WI38 (cell line): ENCODE data around the gene PXDN.
A peak's percentile ranks its signal among the peaks of the same experiment; 100 is the strongest.
"Not testable (repeated sequence)": the region's sequence is repeated elsewhere in the genome, so short reads cannot be mapped to it uniquely, and the experiment has no call there.

Source experiments
- H3K4me3 ChIP-seq: 2 replicates; pipeline ENCODE4 v1.5.1; 2011; ENCODE audit warnings: low read depth, mild to moderate bottlenecking, control low read depth, low read length
- TF ChIP-seq, protein P1 (sequence below): IDR thresholded peaks from 2 replicates; pipeline ENCODE4 v1.5.1; 2012; ENCODE audit warnings: low read depth, mild to moderate bottlenecking, control low read depth, low read length

The PXDN gene

DNA sequence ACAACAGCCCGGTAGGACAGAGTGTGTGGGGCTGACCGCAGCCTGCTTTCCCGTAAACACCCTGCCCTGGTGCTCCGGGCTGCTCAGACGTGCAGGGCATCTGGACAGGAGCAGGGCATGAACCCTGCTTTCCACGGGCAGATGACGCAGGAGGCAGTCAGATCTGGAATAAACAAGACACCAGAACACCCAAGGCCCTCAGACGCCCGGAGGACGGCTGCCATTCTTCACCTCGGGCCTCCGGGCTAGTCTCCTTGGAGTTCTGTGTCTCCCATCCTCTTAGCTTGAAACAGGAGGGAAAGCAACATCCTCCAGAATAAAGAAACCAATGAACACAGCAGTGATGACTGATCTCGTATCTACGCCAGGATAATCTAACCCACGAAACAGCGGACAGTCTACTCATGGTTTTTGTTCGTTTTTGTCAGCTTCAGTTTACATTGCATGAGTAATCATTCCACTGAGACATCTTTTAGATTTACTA is 7.3 kb downstream of the PXDN start:
- TF ChIP-seq, protein P1, sequence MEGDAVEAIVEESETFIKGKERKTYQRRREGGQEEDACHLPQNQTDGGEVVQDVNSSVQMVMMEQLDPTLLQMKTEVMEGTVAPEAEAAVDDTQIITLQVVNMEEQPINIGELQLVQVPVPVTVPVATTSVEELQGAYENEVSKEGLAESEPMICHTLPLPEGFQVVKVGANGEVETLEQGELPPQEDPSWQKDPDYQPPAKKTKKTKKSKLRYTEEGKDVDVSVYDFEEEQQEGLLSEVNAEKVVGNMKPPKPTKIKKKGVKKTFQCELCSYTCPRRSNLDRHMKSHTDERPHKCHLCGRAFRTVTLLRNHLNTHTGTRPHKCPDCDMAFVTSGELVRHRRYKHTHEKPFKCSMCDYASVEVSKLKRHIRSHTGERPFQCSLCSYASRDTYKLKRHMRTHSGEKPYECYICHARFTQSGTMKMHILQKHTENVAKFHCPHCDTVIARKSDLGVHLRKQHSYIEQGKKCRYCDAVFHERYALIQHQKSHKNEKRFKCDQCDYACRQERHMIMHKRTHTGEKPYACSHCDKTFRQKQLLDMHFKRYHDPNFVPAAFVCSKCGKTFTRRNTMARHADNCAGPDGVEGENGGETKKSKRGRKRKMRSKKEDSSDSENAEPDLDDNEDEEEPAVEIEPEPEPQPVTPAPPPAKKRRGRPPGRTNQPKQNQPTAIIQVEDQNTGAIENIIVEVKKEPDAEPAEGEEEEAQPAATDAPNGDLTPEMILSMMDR, result no peak
- peak overlapping the region; percentile 47 for H3K4me3 ChIP-seq

DNA sequence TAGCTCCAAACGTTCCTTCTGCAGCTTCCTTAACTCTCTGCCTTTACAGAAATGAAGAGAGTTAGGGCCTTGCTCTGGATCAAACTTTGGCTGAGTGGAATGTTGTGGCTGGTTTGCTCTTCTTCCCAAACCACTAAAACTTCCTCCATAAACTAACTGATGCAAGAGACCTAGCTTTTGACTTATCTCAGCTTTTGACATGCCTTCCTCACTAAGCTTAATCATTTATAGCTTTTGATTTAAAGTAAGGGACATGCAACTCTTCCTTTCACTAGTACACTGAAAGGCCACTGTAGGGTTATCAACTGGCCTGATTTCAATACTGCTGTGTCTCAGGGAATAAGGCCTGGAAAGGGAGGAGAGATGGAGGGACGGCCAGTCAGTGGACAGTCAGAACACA is 8.3 kb downstream of the PXDN start:
- TF ChIP-seq, protein P1, result no peak
- H3K4me3 ChIP-seq, result peak overlapping the region; percentile 47

DNA sequence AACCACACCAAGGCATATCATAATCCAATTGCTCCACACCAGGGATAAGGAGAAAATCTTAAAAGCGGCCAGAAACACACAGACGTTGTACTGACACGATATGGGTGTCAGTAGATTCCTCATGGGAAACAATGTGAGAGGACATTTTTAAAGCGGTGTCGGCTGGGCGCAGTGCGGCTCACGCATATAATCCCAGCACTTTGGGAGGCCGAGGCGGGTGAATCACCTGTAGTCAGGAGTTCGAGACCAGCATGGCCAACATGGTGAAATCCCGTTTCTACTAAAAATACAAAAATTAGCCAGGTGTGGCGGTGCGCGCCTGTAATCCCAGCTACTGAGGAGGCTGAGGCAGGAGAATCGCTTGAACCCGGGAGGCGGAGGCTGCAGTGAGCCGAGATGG is 11.0 kb downstream of the PXDN start:
- not testable (repeated sequence) for H3K4me3 ChIP-seq

DNA sequence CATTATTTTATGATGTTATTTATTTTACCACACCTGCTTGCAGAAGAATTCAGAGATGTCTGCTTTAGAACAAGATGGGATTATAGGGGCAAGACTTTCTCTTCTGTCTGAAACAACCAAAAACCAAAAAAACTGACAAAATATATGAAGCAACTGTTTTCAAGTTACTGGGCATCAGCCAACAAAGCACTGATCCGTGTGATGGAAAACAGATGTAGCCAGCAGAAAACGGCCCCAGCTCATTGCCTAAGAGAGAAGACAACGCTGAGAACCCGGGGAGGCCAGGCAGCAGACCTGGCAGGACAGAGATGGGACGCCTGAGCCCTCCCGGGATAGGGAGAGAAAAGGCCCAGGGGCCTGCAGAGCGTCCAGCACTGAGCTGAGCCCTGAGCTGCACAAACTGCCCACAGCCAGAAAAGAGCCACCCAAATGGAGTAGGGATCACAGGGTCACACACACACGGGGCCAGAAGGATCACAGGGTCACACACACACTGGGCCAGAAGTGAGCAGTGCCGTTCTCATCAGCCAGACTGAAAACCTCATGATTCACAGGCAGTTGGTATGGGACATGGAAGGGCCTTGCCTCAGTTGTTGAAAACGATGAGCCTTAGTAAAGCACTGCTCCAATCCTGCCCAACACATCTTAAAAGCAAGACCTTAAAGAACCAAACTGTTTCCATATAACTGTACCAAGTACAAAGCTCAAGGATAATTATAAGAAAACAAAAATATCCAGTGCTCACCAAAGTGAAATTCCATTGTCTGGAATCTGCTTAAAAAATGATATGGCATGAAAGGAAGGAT is 12.1 kb downstream of the PXDN start:
- TF ChIP-seq, protein P1, result no peak
- peak overlapping the region; percentile 27; the same call in 1 of the 2 replicates for H3K4me3 ChIP-seq

DNA sequence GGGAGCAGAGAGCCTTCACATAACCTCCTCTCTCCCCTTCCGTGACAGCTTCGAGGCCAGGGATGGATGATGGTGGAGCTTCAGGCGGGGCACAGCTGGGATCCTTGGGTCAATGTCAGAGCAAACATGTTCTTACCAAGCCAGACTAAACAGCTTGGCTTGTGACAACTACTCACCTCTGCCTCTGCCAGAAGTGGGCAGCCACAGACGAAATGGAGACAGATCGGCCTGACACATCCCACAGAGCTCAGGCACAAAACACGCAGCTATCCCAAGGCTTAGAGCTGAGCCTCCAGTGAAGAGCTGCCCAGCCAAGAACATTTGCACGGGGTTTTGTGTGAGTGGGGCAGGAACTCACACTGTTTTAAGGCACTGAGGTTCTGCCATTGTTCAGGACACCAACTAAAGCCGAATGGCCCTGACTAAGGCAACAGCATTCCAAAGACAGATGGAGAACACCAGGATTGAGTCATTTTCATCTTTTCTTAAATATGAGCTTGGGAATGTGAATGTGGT is 12.8 kb downstream of the PXDN start:
- peak overlapping the region; percentile 34 for H3K4me3 ChIP-seq

DNA sequence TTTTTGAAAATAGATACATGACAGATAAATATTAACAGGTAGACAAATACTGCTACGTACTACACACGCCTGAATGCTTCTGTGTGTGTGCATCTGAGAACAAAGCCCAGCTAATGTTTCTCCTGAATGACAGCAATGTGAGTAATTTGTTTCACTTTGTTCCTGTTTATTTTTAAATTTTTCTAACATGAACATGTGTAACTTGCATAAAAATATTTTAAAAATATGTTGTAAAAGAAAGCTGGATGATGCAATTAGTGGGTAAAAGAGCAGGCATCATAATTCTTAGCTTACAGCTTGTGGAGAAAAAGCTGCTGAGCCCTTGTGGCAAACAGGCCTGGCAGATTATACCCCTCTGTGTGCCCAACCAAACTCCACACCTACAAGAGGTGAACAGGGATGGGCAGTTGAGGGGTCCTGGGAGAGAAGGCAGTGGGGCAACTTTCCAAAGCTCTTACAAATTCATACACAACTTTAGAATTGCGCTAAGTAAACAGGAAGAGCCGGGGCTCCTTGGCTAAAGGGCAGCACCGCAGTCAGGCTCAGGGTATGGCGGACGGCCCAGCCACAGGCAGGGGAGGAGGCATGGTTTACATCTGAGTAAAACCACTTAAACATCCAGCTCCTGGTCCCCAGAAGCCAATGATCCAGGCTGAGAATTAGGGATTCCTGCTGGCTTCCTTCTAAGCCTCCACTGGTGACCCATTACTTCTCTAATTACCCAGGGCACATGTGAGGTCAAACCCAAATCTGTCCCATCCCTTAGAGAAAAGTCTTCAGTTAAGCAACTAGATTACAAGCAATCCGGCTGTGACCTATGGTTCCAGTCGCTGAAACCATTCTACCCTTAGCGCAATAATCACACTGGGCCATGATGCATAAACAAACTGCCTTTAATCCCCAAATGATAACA is 14.0 kb downstream of the PXDN start:
- TF ChIP-seq, protein P1, result no peak
- peak overlapping the region; percentile 34 for H3K4me3 ChIP-seq

More for the DNA sequence above, 12.8 kb downstream of the PXDN start:
- TF ChIP-seq, protein P1, result no peak

DNA sequence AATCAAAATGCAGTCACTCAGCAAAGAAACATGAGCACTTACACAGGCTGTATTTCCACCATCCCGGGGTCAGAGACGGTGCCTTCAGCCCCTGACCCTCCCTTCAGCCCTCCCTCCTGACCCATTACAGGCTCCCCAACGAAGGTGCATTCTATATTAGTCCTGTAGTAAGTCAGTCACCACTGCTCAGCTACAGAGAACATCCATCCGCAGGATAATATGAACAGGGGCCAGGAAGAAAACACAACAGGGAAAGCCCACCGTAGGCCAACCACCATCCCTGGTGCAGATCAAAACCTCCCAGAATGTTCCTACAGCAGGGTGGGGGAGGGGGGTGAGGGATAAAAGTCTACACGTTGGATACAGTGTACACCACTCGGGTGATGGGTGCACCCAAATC is 15.1 kb downstream of the PXDN start:
- H3K4me3 ChIP-seq, result no peak overlapping the region
- TF ChIP-seq, protein P1, result no peak
